ENCODE results near the gene TEX13A.
A peak's percentile ranks its signal among the peaks of the same experiment; 100 is the strongest.

DNA sequence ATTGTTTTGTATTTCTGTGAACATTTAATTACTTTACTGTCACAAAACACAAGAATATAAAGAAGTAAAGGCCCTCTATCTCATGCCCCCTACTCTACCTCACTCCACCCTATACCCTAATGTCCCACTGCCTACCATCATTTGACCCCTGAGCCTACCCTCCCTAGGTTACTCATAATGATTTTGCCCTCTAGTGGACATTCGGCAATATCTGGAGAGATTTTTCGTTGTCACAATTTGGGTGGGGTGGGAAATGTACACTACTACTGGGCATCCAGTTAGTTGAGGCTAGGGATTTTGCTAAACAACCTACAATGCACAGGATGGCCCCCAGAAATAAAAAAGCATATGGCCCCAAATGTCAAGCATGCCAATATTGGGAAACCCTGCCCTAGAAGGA lies 10.2 kb downstream of the TEX13A start:
- TF ChIP-seq ZNF274 (IDR thresholded peaks at IDR 0.05; ENCODE audit: insufficient read depth, insufficient read length): no peak
- no peak for TF ChIP-seq TBL1XR1 (IDR thresholded peaks at IDR 0.05; ENCODE audit: low read depth, low read length)
- TF ChIP-seq ETV6 (conservative IDR thresholded peaks at IDR 0.05 in 1 of 2, IDR thresholded peaks at IDR 0.05 in 1 of 2; ENCODE audit: borderline replicate concordance in 1 of 2, low read depth in 1 of 2): no peak
- no peak for TF ChIP-seq RAD21 (IDR thresholded peaks at IDR 0.05; ENCODE audit: insufficient read depth, low read depth, low read length)
- TF ChIP-seq HDAC6 (IDR thresholded peaks at IDR 0.05; ENCODE audit: unreplicated experiment): no peak
- TF ChIP-seq GATAD2B (conservative IDR thresholded peaks at IDR 0.05; ENCODE audit: low read depth): no peak
- TF ChIP-seq POLR2AphosphoS5 (IDR thresholded peaks at IDR 0.05; ENCODE audit: low read length): no peak
- no peak for TF ChIP-seq CEBPB (IDR thresholded peaks at IDR 0.05; ENCODE audit: borderline replicate concordance in 1 of 2, low read depth in 2 of 2, low read length in 2 of 2)
- TF ChIP-seq MYC (IDR thresholded peaks at IDR 0.05; ENCODE audit: insufficient read depth, insufficient read length, insufficient replicate concordance, low read length, severe bottlenecking): no peak
- peak in 2 of 3 experiments; percentile 12 to 16; a peak in 2 of 6 replicates for TF ChIP-seq CTCF (IDR thresholded peaks at IDR 0.05 in 2 of 3, conservative IDR thresholded peaks at IDR 0.05 in 1 of 3; ENCODE audit: control insufficient read depth in 2 of 3, extremely low read depth in 1 of 3, insufficient read depth in 1 of 3, low read depth in 3 of 3, low read length in 3 of 3)
